CD14-positive monocyte (primary cell): ENCODE measurements around the gene VPS37C. TPM values are rescaled to one million over a fixed set of nuclear protein-coding genes. Genes with fewer than 3 reads are reported as not detected.

ENCODE experiments used
- DNase-seq, 3 donors: peaks; one replicate each; pipeline ENCODE4 v3.0.0-alpha.2; 2011 to 2022
- H2AFZ ChIP-seq: 2 replicates; pipeline ENCODE4 v1.6.0; 2012; ENCODE audit warnings: mild to moderate bottlenecking, low read depth, low read length, inconsistent platforms; ENCODE audit not compliant: insufficient read depth, poor library complexity, severe bottlenecking
- H3K27ac ChIP-seq, 2 donors: 1 replicate in 1 of 2; 2 replicates in 1 of 2; pipeline ENCODE4 v1.5.1; 2012 to 2013; ENCODE audit warnings: low read length in 2 of 2, control low read depth in 1 of 2, inconsistent platforms in 1 of 2, low read depth in 1 of 2, mild to moderate bottlenecking in 1 of 2
- H3K27me3 ChIP-seq, 2 donors: one replicate each; pipeline versions ENCODE4 v1.6.0 to v1.6.1; 2011 to 2013; ENCODE audit warnings: low read length in 2 of 2; ENCODE audit not compliant: control insufficient read depth in 2 of 2, insufficient read depth in 2 of 2
- H3K36me3 ChIP-seq, 2 donors: replicated peaks in 1 of 2; 1 replicate in 1 of 2; 2 replicates in 1 of 2; pipeline versions ENCODE4 v1.5.1 to v1.6.1; 2012 to 2013; ENCODE audit warnings: low read length in 2 of 2, control low read depth in 1 of 2, inconsistent platforms in 1 of 2, mild to moderate bottlenecking in 1 of 2; ENCODE audit not compliant: insufficient read depth in 2 of 2, control insufficient read depth in 1 of 2
- H3K4me1 ChIP-seq, 2 donors: 1 replicate in 1 of 2; 2 replicates in 1 of 2; pipeline versions ENCODE4 v1.5.1 to v1.6.1; 2012 to 2013; ENCODE audit warnings: low read length in 2 of 2, control low read depth in 1 of 2, inconsistent platforms in 1 of 2, mild to moderate bottlenecking in 1 of 2, moderate library complexity in 1 of 2; ENCODE audit not compliant: insufficient read depth in 2 of 2, control insufficient read depth in 1 of 2
- H3K4me2 ChIP-seq: replicated peaks from 2 replicates; pipeline ENCODE3; 2012; ENCODE audit warnings: low read length, moderate library complexity, mild to moderate bottlenecking; ENCODE audit not compliant: poor library complexity, severe bottlenecking; ENCODE audit errors: extremely low read depth
- H3K4me3 ChIP-seq, 3 experiments: fragments of 200-600 bp in 1 of 3; sonication (generic) in 1 of 3; replicated peaks in 1 of 3; 1 replicate in 2 of 3; 2 replicates in 1 of 3; pipeline ENCODE4 v1.5.1; 2011 to 2013; ENCODE audit warnings: low read length in 3 of 3, mild to moderate bottlenecking in 3 of 3, control low read depth in 2 of 3, low read depth in 2 of 3, inconsistent platforms in 1 of 3, moderate library complexity in 1 of 3
- H3K79me2 ChIP-seq: 2 replicates; pipeline ENCODE4 v1.6.0; 2012; ENCODE audit warnings: mild to moderate bottlenecking, control low read depth, inconsistent platforms, low read length, moderate library complexity; ENCODE audit not compliant: insufficient read depth
- H3K9ac ChIP-seq: 2 replicates; pipeline ENCODE4 v1.6.0; 2017; ENCODE audit warnings: low read length, mild to moderate bottlenecking; ENCODE audit not compliant: insufficient read depth, poor library complexity, severe bottlenecking
- H3K9me3 ChIP-seq, 2 donors: replicated peaks in 1 of 2; 1 replicate in 1 of 2; 2 replicates in 1 of 2; pipeline versions ENCODE4 v1.5.1 to v1.6.1; 2012 to 2013; ENCODE audit warnings: low read length in 2 of 2, control low read depth in 1 of 2; ENCODE audit not compliant: control insufficient read depth in 1 of 2, insufficient read depth in 1 of 2
- H4K20me1 ChIP-seq: 2 replicates; pipeline ENCODE4 v1.6.0; 2012; ENCODE audit warnings: mild to moderate bottlenecking, low read length, control low read depth, moderate library complexity; ENCODE audit not compliant: insufficient read depth
- H3K27ac Mint-ChIP-seq, 7 donors: one replicate each; pipeline ENCODE4 v1.8.0; 2020; ENCODE audit warnings: mild to moderate bottlenecking in 7 of 7, mixed read lengths in 7 of 7, moderate library complexity in 6 of 7, inconsistent platforms in 2 of 7
- H3K27me3 Mint-ChIP-seq, 3 donors: one replicate each; pipeline ENCODE4 v1.8.0; 2021 to 2022; ENCODE audit warnings: low read depth in 3 of 3, mild to moderate bottlenecking in 3 of 3, mixed read lengths in 3 of 3, moderate library complexity in 3 of 3, inconsistent platforms in 1 of 3
- H3K36me3 Mint-ChIP-seq, 2 donors: one replicate each; pipeline ENCODE4 v1.8.0; 2020; ENCODE audit warnings: mixed read lengths in 2 of 2, inconsistent platforms in 1 of 2, mild to moderate bottlenecking in 1 of 2
- H3K4me1 Mint-ChIP-seq: one replicate; pipeline ENCODE4 v1.8.0; 2020; ENCODE audit warnings: mild to moderate bottlenecking, mixed read lengths
- H3K4me3 Mint-ChIP-seq, 2 donors: one replicate each; pipeline ENCODE4 v1.8.0; 2020; ENCODE audit warnings: mild to moderate bottlenecking in 2 of 2, mixed read lengths in 2 of 2, moderate library complexity in 1 of 2
- H3K9me3 Mint-ChIP-seq, 7 donors: one replicate each; pipeline ENCODE4 v1.8.0; 2020 to 2022; ENCODE audit warnings: mixed read lengths in 7 of 7, mild to moderate bottlenecking in 6 of 7, moderate library complexity in 6 of 7, inconsistent platforms in 2 of 7
- WGBS: methylation state at CpG from one replicate; pipeline ENCODE4 v1.1.5; 2013; ENCODE audit warnings: missing lambda C conversion rate; ENCODE audit not compliant: insufficient coverage; 5-methylcytosine and 5-hydroxymethylcytosine counted together
- intact Hi-C, 2 donors: fragments of 100-400 bp; cut with micrococcal nuclease; formaldehyde crosslinking; loops; one replicate each; pipeline versions ENCODE4 v1.15.0 to v1.15.1; 2023
- polyA plus RNA-seq, 3 donors: library from polyadenylated mRNA; depleted of rRNA in 1 of 3; unstranded in 2 of 3; stranded (reverse) in 1 of 3; fragments of 300-500 nt in 2 of 3; fragments of >200 nt in 1 of 3; fragmentation: Illumina TruSeq in 2 of 3; gene quantifications; 1 replicate in 2 of 3; 2 replicates in 1 of 3; pipeline ENCODE4 v1.2.3, GENCODE V29; 2012 to 2021
- TF ChIP-seq, protein P1 (sequence below): fragments of 200-600 bp; IDR thresholded peaks from one replicate; pipeline ENCODE4 v1.8.0; 2022; ENCODE audit warnings: antibody characterized with exemption, mild to moderate bottlenecking

VPS37C gene
- polyA plus RNA-seq, 3 donors = 1.9 to 25.1 (median 3.8) TPM

DNA sequence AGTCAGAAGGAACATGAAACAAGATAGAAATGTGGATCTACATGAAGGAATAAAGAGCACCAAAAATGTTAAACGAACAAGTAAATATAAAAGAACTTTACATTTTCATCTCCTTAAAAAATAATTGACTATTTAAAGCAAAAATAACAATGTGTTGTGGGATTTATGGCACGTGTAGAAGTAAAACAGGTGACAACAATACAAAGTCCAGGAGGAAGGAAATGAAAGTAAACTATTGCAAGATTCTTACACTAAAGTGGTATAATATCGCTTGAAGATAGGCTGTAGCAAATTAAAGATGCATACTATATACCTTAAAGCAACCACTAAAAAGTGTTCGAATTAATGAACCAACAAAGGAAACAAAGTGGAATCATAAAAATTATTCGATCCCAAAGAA lies 5.5 kb downstream of the VPS37C start:
- peaks cover 52% of the 10 kb centered on the region for H3K4me1 Mint-ChIP-seq
- TF ChIP-seq, protein P1, sequence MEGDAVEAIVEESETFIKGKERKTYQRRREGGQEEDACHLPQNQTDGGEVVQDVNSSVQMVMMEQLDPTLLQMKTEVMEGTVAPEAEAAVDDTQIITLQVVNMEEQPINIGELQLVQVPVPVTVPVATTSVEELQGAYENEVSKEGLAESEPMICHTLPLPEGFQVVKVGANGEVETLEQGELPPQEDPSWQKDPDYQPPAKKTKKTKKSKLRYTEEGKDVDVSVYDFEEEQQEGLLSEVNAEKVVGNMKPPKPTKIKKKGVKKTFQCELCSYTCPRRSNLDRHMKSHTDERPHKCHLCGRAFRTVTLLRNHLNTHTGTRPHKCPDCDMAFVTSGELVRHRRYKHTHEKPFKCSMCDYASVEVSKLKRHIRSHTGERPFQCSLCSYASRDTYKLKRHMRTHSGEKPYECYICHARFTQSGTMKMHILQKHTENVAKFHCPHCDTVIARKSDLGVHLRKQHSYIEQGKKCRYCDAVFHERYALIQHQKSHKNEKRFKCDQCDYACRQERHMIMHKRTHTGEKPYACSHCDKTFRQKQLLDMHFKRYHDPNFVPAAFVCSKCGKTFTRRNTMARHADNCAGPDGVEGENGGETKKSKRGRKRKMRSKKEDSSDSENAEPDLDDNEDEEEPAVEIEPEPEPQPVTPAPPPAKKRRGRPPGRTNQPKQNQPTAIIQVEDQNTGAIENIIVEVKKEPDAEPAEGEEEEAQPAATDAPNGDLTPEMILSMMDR = no peak
- Histone ChIP-seq H3K9me3 (peaks cover 0 to 8% of the 10 kb centered on the region in 2 donors), H3K79me2 (peaks cover 100% of the 10 kb centered on the region), H3K36me3 (peaks cover 0 to 26% of the 10 kb centered on the region in 2 donors), H3K27ac (peak overlapping the region in 1 of 2 donors; percentile 22), H3K4me1 (peaks cover 18 to 36% of the 10 kb centered on the region in 2 donors), H3K4me3 (no peak overlapping the region), H3K4me2 (no peak overlapping the region), H4K20me1 (peaks cover 83% of the 10 kb centered on the region), H3K27me3 (no peaks in the 10 kb centered on the region), H3K9ac (no peak overlapping the region), H2AFZ (no peak overlapping the region)
- no peak overlapping the region for H3K4me3 Mint-ChIP-seq
- DNase-seq = no peak
- H3K36me3 Mint-ChIP-seq = peaks cover 43 to 66% of the 10 kb centered on the region in 2 donors
- no CpG with 5 or more reads among the region's 5 CpGs for WGBS
- H3K27ac Mint-ChIP-seq = peak overlapping the region in 1 of 7 donors; percentile 17
- peaks cover 6 to 16% (median 11%) of the 10 kb centered on the region in 7 donors for H3K9me3 Mint-ChIP-seq
- H3K27me3 Mint-ChIP-seq = no peaks in the 10 kb centered on the region
- intact Hi-C loops = loop anchor here in 1 of 2 donors (2.0 kb wide), 1 partner anchor 17 kb away; no protein-coding TSS in a partner anchor

DNA sequence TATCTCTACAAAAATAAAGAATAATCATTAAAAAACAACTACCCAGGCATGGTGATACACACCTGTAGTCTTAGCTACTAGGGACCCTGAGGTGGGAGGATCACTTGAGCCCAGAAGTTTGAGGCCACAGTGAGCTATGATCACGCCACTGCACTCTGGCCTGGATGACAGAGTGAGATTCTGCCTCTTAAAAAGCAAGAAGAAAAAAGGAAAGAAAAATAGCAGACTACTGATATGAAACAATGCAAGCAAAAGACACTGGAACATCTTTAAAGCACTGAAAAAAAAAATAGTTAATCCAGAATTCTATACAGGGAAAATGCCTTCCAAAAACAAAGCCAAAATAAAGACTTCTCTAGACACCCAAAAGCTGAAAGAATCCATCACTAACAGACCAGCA lies 5.9 kb downstream of the VPS37C start:
- Histone ChIP-seq H2AFZ (no peak overlapping the region), H3K4me1 (peaks cover 17 to 36% of the 10 kb centered on the region in 2 donors), H3K36me3 (peaks cover 0 to 26% of the 10 kb centered on the region in 2 donors), H3K4me3 (no peak overlapping the region), H3K9me3 (peaks cover 0 to 8% of the 10 kb centered on the region in 2 donors), H3K27me3 (no peaks in the 10 kb centered on the region), H4K20me1 (peaks cover 88% of the 10 kb centered on the region), H3K79me2 (peaks cover 100% of the 10 kb centered on the region), H3K4me2 (no peak overlapping the region), H3K27ac (no peak overlapping the region), H3K9ac (no peak overlapping the region)
- TF ChIP-seq, protein P1 = no peak
- H3K27me3 Mint-ChIP-seq = no peaks in the 10 kb centered on the region
- H3K4me3 Mint-ChIP-seq = no peak overlapping the region
- DNase-seq = no peak
- WGBS = no CpG with 5 or more reads among the region's 1 CpG
- H3K4me1 Mint-ChIP-seq = peaks cover 52% of the 10 kb centered on the region
- peak overlapping the region in 3 of 7 donors; percentile 17 to 50 (median 21) for H3K27ac Mint-ChIP-seq
- intact Hi-C loops = no loop called here
- H3K36me3 Mint-ChIP-seq = peaks cover 43 to 66% of the 10 kb centered on the region in 2 donors
- peaks cover 6 to 16% (median 11%) of the 10 kb centered on the region in 7 donors for H3K9me3 Mint-ChIP-seq
